Subcutaneous adipose tissue (tissue), 4 donors: ENCODE measurements around the gene L1CAM. TPM values are rescaled to one million over a fixed set of nuclear protein-coding genes. Genes with fewer than 3 reads are reported as not detected.

ENCODE experiments used
- CTCF ChIP-seq: fragments of 450-650 bp; IDR thresholded peaks from one replicate; pipeline ENCODE4 v1.5.1; 2016; ENCODE audit warnings: low read depth, mild to moderate bottlenecking, control low read depth, antibody characterized with exemption, moderate library complexity
- total RNA-seq, 4 donors: library from RNA; depleted of rRNA; stranded (reverse); fragments of >200 nt; gene quantifications; one replicate each; pipeline ENCODE4 v1.1.0, GENCODE V29; 2016

Gene L1CAM
- total RNA-seq, 4 donors from 2014 or later = 0.68 to 1.5 (median 0.95) TPM

GRCh38 chrX:153836921-153837320 is 49.1 kb downstream of the L1CAM start:
- TF ChIP-seq CTCF = no peak

- TF ChIP-seq CTCF = no peak
Observed at GRCh38 chrX:153832728-153833127, 53.2 kb downstream of the L1CAM start.

- TF ChIP-seq CTCF = no peak
Observed at GRCh38 chrX:153831429-153832150, 54.4 kb downstream of the L1CAM start.

- TF ChIP-seq CTCF = no peak
Observed at GRCh38 chrX:153830640-153831428, 55.1 kb downstream of the L1CAM start.

- TF ChIP-seq CTCF = no peak
Observed at GRCh38 chrX:153829799-153830639, 56.0 kb downstream of the L1CAM start, which contains the start of gene PDZD4. Gene PDZD4, minus strand, starts transcription at chrX:153830544. Its CDS starts 246 bp downstream, at chrX:153830298.

GRCh38 chrX:153829549-153829798 is 56.5 kb downstream of the L1CAM start:
- TF ChIP-seq CTCF = no peak
